H9 (cell line): ENCODE data around the gene ARID1B. TPM values are rescaled to one million over a fixed set of nuclear protein-coding genes. Genes with fewer than 3 reads are reported as not detected.
A peak's percentile ranks its signal among the peaks of the same experiment; 100 is the strongest.
"Not testable (repeated sequence)": the region's sequence is repeated elsewhere in the genome, so short reads cannot be mapped to it uniquely, and the experiment has no call there.

ENCODE experiments used
- DNase-seq: peaks from one replicate; pipeline ENCODE4 v3.0.0-alpha.2; 2017
- H2AFZ ChIP-seq: one replicate; pipeline ENCODE4 v1.6.1; 2013; ENCODE audit warnings: mild to moderate bottlenecking, low read length, control low read depth, moderate library complexity
- H2AK5ac ChIP-seq: 2 replicates; pipeline ENCODE4 v1.6.1; 2013; ENCODE audit warnings: low read length, control low read depth, mixed read lengths; ENCODE audit not compliant: insufficient read length
- H2BK120ac ChIP-seq: one replicate; pipeline ENCODE4 v1.6.1; 2013; ENCODE audit warnings: low read depth, mild to moderate bottlenecking, low read length, control low read depth, inconsistent platforms; ENCODE audit not compliant: poor library complexity, severe bottlenecking
- H2BK12ac ChIP-seq: 2 replicates; pipeline ENCODE4 v1.6.1; 2013; ENCODE audit warnings: low read length, control low read depth, mixed read lengths, low read depth; ENCODE audit not compliant: insufficient read length
- H2BK15ac ChIP-seq: 2 replicates; pipeline ENCODE4 v1.6.1; 2013; ENCODE audit warnings: low read depth, low read length, control low read depth
- H2BK20ac ChIP-seq: one replicate; pipeline ENCODE4 v1.6.1; 2013; ENCODE audit warnings: low read depth, mild to moderate bottlenecking, low read length, control low read depth, inconsistent platforms; ENCODE audit not compliant: poor library complexity, severe bottlenecking
- H2BK5ac ChIP-seq: 2 replicates; pipeline ENCODE4 v1.6.1; 2013; ENCODE audit warnings: low read length, control low read depth, mixed read lengths; ENCODE audit not compliant: insufficient read length
- H3K14ac ChIP-seq: 2 replicates; pipeline ENCODE4 v1.6.1; 2013; ENCODE audit warnings: low read length, control low read depth; ENCODE audit not compliant: insufficient read depth
- H3K18ac ChIP-seq: 2 replicates; pipeline ENCODE4 v1.6.1; 2013; ENCODE audit warnings: low read depth, mild to moderate bottlenecking, mixed read lengths, low read length, control low read depth; ENCODE audit not compliant: insufficient read length
- H3K23ac ChIP-seq: 2 replicates; pipeline ENCODE4 v1.6.1; 2013; ENCODE audit warnings: low read length, control low read depth, mixed read lengths, low read depth; ENCODE audit not compliant: insufficient read length
- H3K23me2 ChIP-seq: 2 replicates; pipeline ENCODE4 v1.6.1; 2013; ENCODE audit warnings: low read depth, mild to moderate bottlenecking, mixed read lengths, low read length, control low read depth; ENCODE audit not compliant: insufficient read length, poor library complexity, severe bottlenecking
- H3K27ac ChIP-seq: 2 replicates; pipeline ENCODE4 v1.5.1; 2013; ENCODE audit warnings: low read length, control low read depth, mixed read lengths, low read depth; ENCODE audit not compliant: insufficient read length
- H3K27me3 ChIP-seq: 2 replicates; pipeline ENCODE4 v1.6.1; 2013; ENCODE audit warnings: low read length, control low read depth, inconsistent platforms; ENCODE audit not compliant: insufficient read depth
- H3K4ac ChIP-seq: 2 replicates; pipeline ENCODE4 v1.6.1; 2013; ENCODE audit warnings: low read depth, mild to moderate bottlenecking, control low read depth, inconsistent platforms, low read length, moderate library complexity
- H3K4me1 ChIP-seq: 2 replicates; pipeline ENCODE4 v1.6.1; 2013; ENCODE audit warnings: low read length, control low read depth, inconsistent platforms; ENCODE audit not compliant: insufficient read depth
- H3K4me2 ChIP-seq: 2 replicates; pipeline ENCODE4 v1.6.1; 2013; ENCODE audit warnings: low read length, control low read depth, mixed read lengths; ENCODE audit not compliant: insufficient read length, insufficient read depth
- H3K56ac ChIP-seq: 2 replicates; pipeline ENCODE4 v1.6.1; 2013; ENCODE audit warnings: low read depth, mild to moderate bottlenecking, mixed read lengths, low read length, control low read depth; ENCODE audit not compliant: insufficient read length
- H3K79me1 ChIP-seq: 2 replicates; pipeline ENCODE4 v1.6.1; 2013; ENCODE audit warnings: low read depth, mild to moderate bottlenecking, moderate library complexity, low read length, control low read depth, inconsistent platforms; ENCODE audit not compliant: insufficient read depth, poor library complexity, severe bottlenecking
- H3K79me2 ChIP-seq: 2 replicates; pipeline ENCODE4 v1.6.1; 2013; ENCODE audit warnings: low read length, control low read depth, inconsistent platforms; ENCODE audit not compliant: insufficient read depth
- H3K9ac ChIP-seq: 2 replicates; pipeline ENCODE4 v1.6.1; 2013; ENCODE audit warnings: low read length, control low read depth, mixed read lengths; ENCODE audit not compliant: insufficient read length; ENCODE audit errors: extremely low read depth
- H3K9me3 ChIP-seq: one replicate; pipeline ENCODE4 v1.6.1; 2013; ENCODE audit warnings: low read depth, low read length, inconsistent platforms; ENCODE audit not compliant: control insufficient read depth
- H3T11ph ChIP-seq: one replicate; pipeline ENCODE4 v1.6.1; 2013; ENCODE audit warnings: mild to moderate bottlenecking, low read length, control low read depth, inconsistent platforms
- H4K20me1 ChIP-seq: one replicate; pipeline ENCODE4 v1.6.1; 2013; ENCODE audit not compliant: control insufficient read depth, insufficient read length, insufficient read depth
- H4K5ac ChIP-seq: 2 replicates; pipeline ENCODE4 v1.6.1; 2013; ENCODE audit warnings: low read depth, mild to moderate bottlenecking, mixed read lengths, low read length, control low read depth; ENCODE audit not compliant: insufficient read length
- H4K8ac ChIP-seq: replicated peaks from 2 replicates; pipeline ENCODE4 v1.6.1; 2013; ENCODE audit warnings: low read length, control low read depth, mixed read lengths, low read depth; ENCODE audit not compliant: insufficient read length
- H4K91ac ChIP-seq: 2 replicates; pipeline ENCODE4 v1.6.1; 2013; ENCODE audit warnings: low read depth, mild to moderate bottlenecking, moderate library complexity, mixed read lengths, low read length, control low read depth; ENCODE audit not compliant: insufficient read length
- H3K27ac Mint-ChIP-seq, 3 experiments: 2 replicates in 2 of 3; 3 replicates in 1 of 3; pipeline ENCODE4 v1.8.0; 2020 to 2021; ENCODE audit warnings: mixed read lengths in 3 of 3, mild to moderate bottlenecking in 1 of 3, moderate library complexity in 1 of 3
- H3K27me3 Mint-ChIP-seq: 2 replicates; pipeline ENCODE4 v1.8.0; 2021; ENCODE audit warnings: low read depth, mild to moderate bottlenecking, moderate library complexity, mixed read lengths
- H3K36me3 Mint-ChIP-seq, 3 experiments: 2 replicates in 2 of 3; 3 replicates in 1 of 3; pipeline ENCODE4 v1.8.0; 2020 to 2021; ENCODE audit warnings: low read depth in 3 of 3, mixed read lengths in 3 of 3; ENCODE audit not compliant: insufficient read depth in 1 of 3
- H3K4me1 Mint-ChIP-seq, 2 experiments: 2 replicates each; pipeline ENCODE4 v1.8.0; 2020; ENCODE audit warnings: mixed read lengths in 2 of 2
- H3K4me3 Mint-ChIP-seq, 2 experiments: 2 replicates in 1 of 2; 3 replicates in 1 of 2; pipeline ENCODE4 v1.8.0; 2020 to 2021; ENCODE audit warnings: mild to moderate bottlenecking in 2 of 2, mixed read lengths in 2 of 2, moderate library complexity in 1 of 2
- H3K9me3 Mint-ChIP-seq, 2 experiments: 2 replicates in 1 of 2; 3 replicates in 1 of 2; pipeline ENCODE4 v1.8.0; 2020; ENCODE audit warnings: mild to moderate bottlenecking in 2 of 2, mixed read lengths in 2 of 2, moderate library complexity in 1 of 2
- CTCF ChIP-seq: fragments of 200-600 bp; sonication (generic); conservative IDR thresholded peaks from 3 replicates; pipeline ENCODE4 v1.8.0; 2021; ENCODE audit warnings: antibody characterized with exemption, mild to moderate bottlenecking
- WGBS: extraction: QIAGEN DNeasy Blood & Tissue Kit; methylation state at CpG from one replicate; pipeline ENCODE4 v1.1.7; 2013; ENCODE audit warnings: missing lambda C conversion rate, low lambda C conversion rate, mixed read lengths; ENCODE audit not compliant: insufficient read length; ENCODE audit errors: extremely low coverage; 5-methylcytosine and 5-hydroxymethylcytosine counted together
- total RNA-seq: library from RNA; stranded (reverse); gene quantifications from 2 replicates; pipeline ENCODE4 v1.2.1, GENCODE V29; 2021

The ARID1B gene
- total RNA-seq, 1 experiment from 2014 or later, result 88.2 TPM

- peak overlapping the region; percentile 14 to 59 (median 48); a peak in 4 of 7 replicates for H3K27ac Mint-ChIP-seq
- no peak overlapping the region for H4K8ac ChIP-seq
- no peak overlapping the region for H2BK15ac ChIP-seq
- no peak overlapping the region for H3T11ph ChIP-seq
- H3K9ac ChIP-seq, result no peak overlapping the region
- H3K56ac ChIP-seq, result no peak overlapping the region
- no peak overlapping the region for H2BK5ac ChIP-seq
- no peaks in the 10 kb centered on the region for H3K23me2 ChIP-seq
- H4K91ac ChIP-seq, result no peak overlapping the region
- 0 out of 5 replicates have a peak overlapping the region, but pooled peaks of 1 of the 2 experiments have one; percentile 13 for H3K4me3 Mint-ChIP-seq
- no peak overlapping the region for H2AK5ac ChIP-seq
- H3K23ac ChIP-seq, result no peak overlapping the region
- H2BK12ac ChIP-seq, result no peak overlapping the region
- no peaks in the 10 kb centered on the region for H3K79me2 ChIP-seq
- peaks cover 4% of the 10 kb centered on the region; the same call in 1 of the 2 replicates for H3K4me1 ChIP-seq
- no peak for TF ChIP-seq CTCF
- no peak overlapping the region for H3K27ac ChIP-seq
- peak overlapping the region; percentile 14; the same call in 1 of the 2 replicates for H3K14ac ChIP-seq
- no peak for DNase-seq
- H3K4ac ChIP-seq, result no peak overlapping the region
- peaks cover 29 to 33% of the 10 kb centered on the region in 2 experiments for H3K4me1 Mint-ChIP-seq
- H3K27me3 Mint-ChIP-seq, result no peaks in the 10 kb centered on the region; the same call in 1 of the 2 replicates
- H3K4me2 ChIP-seq, result no peak overlapping the region
- H3K9me3 ChIP-seq, result no peaks in the 10 kb centered on the region
- no peaks in the 10 kb centered on the region for H3K79me1 ChIP-seq
- no peak overlapping the region for H2AFZ ChIP-seq
- H4K20me1 ChIP-seq, result no peaks in the 10 kb centered on the region
- H4K5ac ChIP-seq, result no peak overlapping the region
- H3K9me3 Mint-ChIP-seq, result peaks cover 0 to 4% of the 10 kb centered on the region in 2 experiments; a peak in 2 of 5 replicates
- H2BK20ac ChIP-seq, result no peak overlapping the region
- H3K27me3 ChIP-seq, result no peaks in the 10 kb centered on the region
- H3K36me3 Mint-ChIP-seq, result peaks cover 12 to 31% (median 21%) of the 10 kb centered on the region in 3 experiments
- no peak overlapping the region for H2BK120ac ChIP-seq
- no CpG with 5 or more reads among the region's 6 CpGs for WGBS
- no peak overlapping the region for H3K18ac ChIP-seq
Measured at GRCh38 chr6:157145656-157146285, 368.6 kb downstream of the ARID1B start.

GRCh38 chr6:157147054-157148026 lies 370.2 kb downstream of the ARID1B start:
- not testable (repeated sequence) for H4K5ac ChIP-seq, H3K79me2 ChIP-seq, H3K18ac ChIP-seq, H2BK20ac ChIP-seq, H3K9ac ChIP-seq, H3K23ac ChIP-seq, H4K20me1 ChIP-seq, H3K14ac ChIP-seq, H3K27ac ChIP-seq, H2BK120ac ChIP-seq, H3K79me1 ChIP-seq, H3K27me3 Mint-ChIP-seq, H3K56ac ChIP-seq, H4K91ac ChIP-seq, H3K23me2 ChIP-seq, H2AK5ac ChIP-seq, H2BK12ac ChIP-seq, H3K27me3 ChIP-seq, H2BK5ac ChIP-seq, H3K4ac ChIP-seq, H3T11ph ChIP-seq, H3K4me1 ChIP-seq, H3K9me3 ChIP-seq, H4K8ac ChIP-seq, H2BK15ac ChIP-seq, H2AFZ ChIP-seq, H3K9me3 Mint-ChIP-seq
- peaks cover 12 to 30% (median 17%) of the 10 kb centered on the region in 3 experiments for H3K36me3 Mint-ChIP-seq
- WGBS, result no CpG with 5 or more reads among the region's 74 CpGs
- peaks cover 29 to 33% of the 10 kb centered on the region in 2 experiments for H3K4me1 Mint-ChIP-seq
- DNase-seq, result peak; percentile 82
- peak overlapping the region; percentile 15 to 66; a peak in 4 of 5 replicates for H3K4me3 Mint-ChIP-seq
- peak overlapping the region; percentile 10 to 81 (median 59); a peak in 3 of 7 replicates for H3K27ac Mint-ChIP-seq
- peak overlapping the region; percentile 76 for H3K4me2 ChIP-seq
